Cardiac septum (tissue), 1 donor: ENCODE results near the gene ADRA1B. TPM values are rescaled to one million over a fixed set of nuclear protein-coding genes. Genes with fewer than 3 reads are reported as not detected.

Source experiments
- DNase-seq: peaks from one replicate; pipeline ENCODE4 v3.0.0-alpha.2; 2020; ENCODE audit warnings: low spot score
- intact Hi-C: fragments of 100-400 bp; cut with DNase I; formaldehyde crosslinking; loops from one replicate; pipeline ENCODE4 v1.14.0; 2022
- total RNA-seq: library from RNA; stranded (reverse); fragmentation: NEBNext Ultra II Directional; extraction: Animal tissue kit (Norgen Biotek cat#: 25700); gene quantifications from one replicate; pipeline ENCODE4 v1.2.1, GENCODE V29; 2021
- donor health status: DM: no; HTN: no; CAD: no.

The ADRA1B gene
- total RNA-seq, 1 donor from 2014 or later = 4.9 TPM

DNA sequence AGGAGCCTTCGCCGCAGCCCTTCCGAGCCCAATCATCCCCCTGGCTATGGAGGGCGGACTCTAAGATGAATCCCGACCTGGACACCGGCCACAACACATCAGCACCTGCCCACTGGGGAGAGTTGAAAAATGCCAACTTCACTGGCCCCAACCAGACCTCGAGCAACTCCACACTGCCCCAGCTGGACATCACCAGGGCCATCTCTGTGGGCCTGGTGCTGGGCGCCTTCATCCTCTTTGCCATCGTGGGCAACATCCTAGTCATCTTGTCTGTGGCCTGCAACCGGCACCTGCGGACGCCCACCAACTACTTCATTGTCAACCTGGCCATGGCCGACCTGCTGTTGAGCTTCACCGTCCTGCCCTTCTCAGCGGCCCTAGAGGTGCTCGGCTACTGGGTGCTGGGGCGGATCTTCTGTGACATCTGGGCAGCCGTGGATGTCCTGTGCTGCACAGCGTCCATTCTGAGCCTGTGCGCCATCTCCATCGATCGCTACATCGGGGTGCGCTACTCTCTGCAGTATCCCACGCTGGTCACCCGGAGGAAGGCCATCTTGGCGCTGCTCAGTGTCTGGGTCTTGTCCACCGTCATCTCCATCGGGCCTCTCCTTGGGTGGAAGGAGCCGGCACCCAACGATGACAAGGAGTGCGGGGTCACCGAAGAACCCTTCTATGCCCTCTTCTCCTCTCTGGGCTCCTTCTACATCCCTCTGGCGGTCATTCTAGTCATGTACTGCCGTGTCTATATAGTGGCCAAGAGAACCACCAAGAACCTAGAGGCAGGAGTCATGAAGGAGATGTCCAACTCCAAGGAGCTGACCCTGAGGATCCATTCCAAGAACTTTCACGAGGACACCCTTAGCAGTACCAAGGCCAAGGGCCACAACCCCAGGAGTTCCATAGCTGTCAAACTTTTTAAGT lies 819 bp downstream of the ADRA1B start:
- intact Hi-C loops = loop anchor here (2.0 to 5.0 kb wide), 3 partner anchors 140 to 472 kb away; no protein-coding TSS in a partner anchor
- DNase-seq = no peak

DNA sequence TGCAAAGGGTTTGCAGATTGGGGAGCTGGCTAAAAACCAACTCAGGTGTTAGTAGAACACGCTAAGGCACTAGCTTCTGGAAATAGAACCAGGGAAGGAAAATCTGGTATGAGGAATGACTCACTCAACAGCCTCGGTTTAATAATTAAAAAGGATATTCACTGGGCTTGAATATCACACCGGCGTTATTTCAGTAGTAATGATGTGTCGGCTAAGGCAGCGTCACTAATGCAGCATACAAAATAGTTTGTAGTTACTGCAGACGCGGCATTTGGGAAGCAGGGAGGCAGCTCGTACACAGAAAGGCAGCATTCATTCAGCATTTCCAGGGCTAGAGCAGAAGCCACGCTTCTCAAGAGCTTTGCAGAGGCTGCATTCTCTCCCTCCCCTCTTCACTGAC lies 1.7 kb downstream of the ADRA1B start:
- intact Hi-C loops = loop anchor here (2.0 to 5.0 kb wide), 3 partner anchors 141 to 473 kb away; no protein-coding TSS in a partner anchor

DNA sequence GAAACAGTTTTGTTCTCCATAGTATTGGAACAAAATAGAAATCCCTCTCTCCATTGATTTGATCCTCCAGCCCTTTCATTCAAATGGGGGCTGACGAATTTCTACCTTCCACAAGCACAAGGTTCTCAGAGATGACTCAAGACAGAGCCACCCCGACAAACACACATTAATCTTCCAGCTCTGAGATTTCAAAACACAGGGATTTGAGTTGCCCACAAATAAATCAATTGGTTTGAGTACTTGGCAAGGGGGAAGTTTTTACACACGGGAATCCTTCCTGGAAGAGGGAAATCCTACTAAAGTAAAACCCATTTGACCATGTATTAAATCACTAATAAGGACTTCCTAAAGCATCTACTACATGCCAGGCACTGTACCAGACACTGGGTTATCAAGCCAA lies 5.4 kb downstream of the ADRA1B start:
- DNase-seq = no peak
- intact Hi-C loops = no loop called here

More for the DNA sequence above, 1.7 kb downstream of the ADRA1B start:
- no peak for DNase-seq

DNA sequence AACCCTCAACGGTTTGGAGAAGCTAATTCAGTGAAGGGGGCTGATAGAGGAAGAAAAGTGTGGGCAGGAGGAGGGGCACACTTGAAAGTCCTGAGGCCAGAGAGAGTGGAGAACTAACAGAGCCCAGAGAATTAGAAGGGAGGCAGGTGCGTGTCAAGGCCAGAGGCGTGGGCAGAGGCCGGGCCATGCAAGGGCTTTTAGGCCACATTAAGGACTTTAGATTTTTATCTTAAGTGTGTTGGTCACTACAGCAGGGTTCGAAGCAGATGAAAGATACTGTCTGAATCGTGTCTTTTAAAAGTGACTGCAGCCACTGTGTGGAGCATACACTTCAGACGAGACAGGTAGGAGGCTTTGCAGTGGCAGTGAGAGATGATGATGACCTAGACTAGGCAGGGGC lies 6.7 kb downstream of the ADRA1B start:
- no peak for DNase-seq
- intact Hi-C loops = no loop called here

DNA sequence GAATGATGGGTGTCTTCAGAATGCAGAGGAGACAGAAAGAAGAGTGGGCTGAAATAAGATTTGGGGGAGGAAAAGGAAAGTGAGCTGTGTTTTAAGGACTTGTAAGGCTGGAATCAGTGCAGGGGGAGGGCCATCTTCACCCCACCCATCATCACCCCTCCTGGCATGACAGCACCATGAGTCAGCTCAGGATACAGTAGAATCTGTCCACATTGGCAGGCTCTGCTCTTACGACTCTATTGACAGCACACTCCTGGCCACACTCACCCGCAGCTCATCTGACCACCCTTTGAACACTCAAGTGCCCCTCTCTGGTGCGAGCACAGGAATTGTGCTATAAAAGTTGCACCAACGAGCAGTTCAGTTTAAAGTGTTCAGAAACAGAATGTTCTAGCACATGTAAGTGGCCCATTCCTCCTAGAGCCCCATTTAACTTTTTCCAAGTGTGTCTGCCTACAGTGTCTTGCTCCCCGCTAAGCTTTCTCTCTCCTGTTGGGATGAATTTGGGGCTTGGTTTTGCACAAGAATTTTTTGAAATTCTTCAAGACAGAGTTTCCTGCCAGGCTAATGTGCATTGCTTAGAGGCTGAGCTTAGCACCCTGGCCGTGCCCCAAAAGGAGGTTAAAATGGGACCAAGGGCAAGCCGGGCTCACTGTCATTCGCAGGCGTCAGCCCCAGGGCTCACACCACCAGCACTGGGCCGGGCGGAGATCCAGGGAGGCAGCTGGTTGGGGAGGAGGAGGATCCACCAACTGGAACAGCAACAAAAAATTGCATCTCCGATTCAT lies 12.0 kb downstream of the ADRA1B start:
- intact Hi-C loops = no loop called here
- peak; percentile 85 for DNase-seq

DNA sequence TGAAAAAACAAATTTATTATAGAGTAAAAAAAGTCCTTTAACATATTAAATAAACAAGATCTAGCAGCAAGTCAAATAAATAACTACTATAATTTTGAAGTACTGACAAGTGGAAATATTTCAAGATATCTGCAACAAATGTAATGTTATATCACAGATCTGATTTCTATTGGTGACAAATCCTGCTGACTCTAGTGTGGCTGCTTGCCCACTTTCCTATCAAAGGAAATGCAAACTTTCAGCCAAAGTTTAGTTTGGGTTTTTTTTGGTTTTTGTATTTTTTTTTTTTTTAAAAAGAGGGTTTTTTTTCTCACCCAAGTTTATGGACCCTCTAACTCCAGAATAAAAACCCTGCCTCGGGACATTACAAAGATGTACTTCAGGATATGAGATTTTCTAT lies 12.9 kb downstream of the ADRA1B start:
- intact Hi-C loops = no loop called here
- no peak for DNase-seq

DNA sequence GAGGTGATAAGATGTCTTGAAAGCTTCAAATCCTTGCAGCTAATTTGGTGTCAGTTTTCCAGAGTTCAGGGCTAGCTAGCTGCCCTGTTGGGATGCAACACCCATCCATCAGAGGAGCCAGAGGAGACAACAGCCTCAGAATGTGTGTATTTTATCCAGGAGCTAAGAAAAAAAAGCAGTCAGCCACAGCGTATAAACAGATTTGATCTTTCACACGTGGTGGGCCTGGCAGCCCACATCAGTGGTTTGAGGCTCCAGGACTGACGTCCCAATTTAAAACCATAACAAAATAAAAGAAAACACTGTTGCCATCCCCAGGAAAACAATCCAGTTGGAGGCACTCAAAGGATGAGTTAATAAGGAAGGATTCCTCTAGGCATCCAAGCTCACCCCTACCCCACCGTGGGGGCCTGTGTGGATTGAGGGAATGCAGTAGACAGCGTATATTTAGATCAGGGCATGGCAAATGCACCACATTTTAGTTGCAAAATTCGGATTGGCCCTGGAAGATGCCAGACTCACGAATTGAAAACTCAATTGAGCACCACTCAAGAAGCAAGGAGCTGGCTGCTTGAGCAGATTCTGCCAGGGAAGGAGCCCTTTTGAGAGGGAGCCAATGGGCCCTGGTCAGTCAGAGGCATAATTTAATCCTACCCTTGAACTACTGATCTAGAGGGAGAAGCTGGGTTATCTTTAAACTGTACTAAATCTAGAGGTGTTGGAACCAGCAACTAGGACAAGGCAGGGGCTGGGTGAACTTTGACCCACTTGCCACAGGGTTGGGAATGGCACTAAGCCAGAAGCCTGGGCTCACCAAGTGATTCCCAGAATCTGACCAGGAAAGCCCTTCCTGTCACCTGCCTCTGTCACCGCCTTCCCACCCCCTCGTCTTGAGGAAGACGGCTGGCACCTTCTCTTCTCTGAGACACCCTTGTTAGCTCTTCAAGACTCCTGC lies 17.5 kb downstream of the ADRA1B start:
- no peak for DNase-seq
- intact Hi-C loops = no loop called here

DNA sequence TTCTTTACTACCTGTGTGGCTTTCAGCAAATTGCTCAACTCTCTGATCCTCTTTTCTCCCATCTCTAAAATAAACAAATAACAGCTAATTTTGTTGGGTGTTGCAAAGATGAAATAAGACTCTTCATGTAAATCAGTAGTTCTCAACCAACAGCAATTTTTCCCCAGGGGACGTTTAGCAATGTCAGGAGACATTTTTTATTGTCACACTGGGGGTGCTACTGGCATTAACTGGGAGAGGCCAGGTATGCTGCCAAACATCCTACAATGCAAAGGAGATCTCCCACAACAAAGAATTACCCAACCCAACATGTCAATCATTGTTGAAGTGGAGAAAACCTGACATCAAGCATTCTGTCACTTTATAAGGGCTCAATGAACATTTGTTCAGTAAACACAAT lies 19.7 kb downstream of the ADRA1B start:
- DNase-seq = no peak
- intact Hi-C loops = no loop called here

DNA sequence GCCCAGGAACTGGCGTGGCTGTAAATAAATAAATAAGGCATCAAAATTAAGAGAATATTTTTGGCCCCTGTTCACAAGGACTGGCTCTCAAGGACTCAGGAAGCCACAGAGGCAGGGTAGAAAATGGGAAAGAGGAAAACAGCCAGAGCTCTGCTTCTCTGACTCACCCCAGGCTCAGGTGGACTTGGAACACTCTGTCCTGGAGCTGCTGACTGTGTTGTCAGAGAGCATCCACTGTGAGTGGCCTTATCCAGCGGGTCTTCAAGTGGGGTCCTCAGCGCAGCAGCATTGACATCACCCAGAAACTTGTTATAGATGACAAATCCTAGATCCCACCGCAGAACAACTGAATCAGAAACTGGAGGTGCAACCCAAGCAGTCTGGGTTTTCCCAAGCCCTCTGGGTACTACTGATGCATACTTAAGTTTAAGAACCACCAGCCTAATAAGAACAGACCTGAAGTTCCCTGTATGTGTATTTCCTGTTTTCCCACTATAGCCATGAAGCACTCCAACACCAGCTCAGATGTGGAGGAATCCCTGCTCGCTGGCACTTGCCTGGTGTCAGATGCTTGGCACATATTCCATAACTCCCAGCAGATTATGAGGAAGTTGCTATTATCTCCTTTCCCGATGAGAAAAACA lies 20.5 kb downstream of the ADRA1B start:
- intact Hi-C loops = no loop called here
- no peak for DNase-seq

DNA sequence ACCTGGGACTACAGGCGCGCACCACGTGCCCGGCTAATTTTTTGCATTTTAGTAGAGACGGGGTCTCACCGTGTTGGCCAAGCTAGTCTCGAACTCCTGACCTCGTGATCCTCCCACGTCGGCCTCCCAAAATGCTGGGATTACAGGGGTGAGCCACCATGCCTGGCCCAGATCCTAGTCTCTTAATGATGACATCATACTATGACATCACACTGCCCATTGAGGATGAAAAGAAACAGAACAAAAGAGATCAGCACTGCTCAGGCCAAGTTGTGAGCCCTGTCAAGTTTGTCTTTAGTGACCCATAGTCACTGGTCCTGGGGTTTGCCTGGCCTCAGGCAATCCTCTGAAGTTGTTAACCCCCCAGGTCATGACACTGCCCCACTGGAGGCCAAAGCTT lies 21.3 kb downstream of the ADRA1B start:
- intact Hi-C loops = no loop called here
- no peak for DNase-seq

DNA sequence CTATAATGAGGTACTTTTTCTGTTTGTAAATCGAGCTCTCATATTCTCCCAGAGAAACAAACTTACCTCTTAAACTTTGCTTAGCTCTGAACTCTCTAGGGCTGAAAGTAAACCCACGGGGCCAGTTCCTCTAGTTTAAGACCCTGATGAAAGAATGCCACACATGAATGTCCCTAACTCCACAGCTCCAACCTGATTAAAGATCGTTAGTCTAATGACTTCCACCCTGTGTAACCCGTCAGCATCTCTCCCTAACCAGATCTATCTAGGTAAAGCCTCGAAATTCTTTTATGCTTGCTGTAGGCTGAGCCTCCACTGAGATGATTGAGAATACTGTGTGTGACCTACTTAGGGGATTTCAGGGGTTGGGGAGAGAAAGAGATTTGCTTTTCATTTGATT lies 27.0 kb downstream of the ADRA1B start:
- intact Hi-C loops = no loop called here
- DNase-seq = no peak

DNA sequence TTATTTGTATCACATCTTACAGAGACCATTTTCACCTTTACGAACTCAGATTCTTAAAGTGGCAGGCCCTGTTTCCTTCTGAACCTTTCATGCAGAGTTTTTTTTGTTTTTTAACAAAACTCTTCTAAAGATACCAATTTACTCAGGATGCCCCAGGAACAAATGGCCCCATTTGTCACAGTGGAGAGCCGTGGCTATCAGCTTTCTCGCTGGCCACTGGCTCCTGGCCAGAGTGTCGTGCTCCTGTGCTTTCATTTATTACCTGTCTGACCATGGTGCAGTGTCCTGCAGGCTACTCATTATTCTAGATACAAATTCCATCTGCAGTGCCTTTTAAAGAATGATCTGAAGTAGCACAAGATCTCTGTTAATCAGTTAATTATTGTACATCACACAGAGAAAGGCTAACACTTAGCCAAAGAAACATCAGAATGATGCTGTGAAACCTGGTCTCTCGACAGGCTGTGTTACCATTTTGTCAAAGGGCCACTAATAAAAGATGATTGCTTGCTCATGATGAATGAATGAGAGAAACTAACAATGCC lies 27.8 kb downstream of the ADRA1B start:
- no peak for DNase-seq
- intact Hi-C loops = no loop called here

DNA sequence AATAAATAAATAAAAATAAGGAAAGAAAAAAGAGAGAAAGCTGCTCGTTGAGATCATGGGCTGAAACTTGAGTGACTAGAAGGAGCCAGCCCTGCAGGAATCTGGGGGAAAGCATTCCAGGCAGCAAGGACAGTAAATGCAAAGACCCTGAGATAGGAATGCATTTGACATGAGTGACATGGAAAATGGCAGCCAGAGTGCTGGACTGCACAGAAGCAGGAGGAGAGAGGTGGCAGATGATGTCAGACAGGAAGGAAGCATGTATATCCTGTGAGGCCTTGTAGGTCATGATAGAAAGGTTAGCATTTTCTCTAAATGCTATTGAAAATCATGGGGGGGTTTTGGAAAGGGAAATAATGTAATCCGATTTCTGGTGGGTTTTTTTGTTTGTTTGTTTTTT lies 29.1 kb downstream of the ADRA1B start:
- intact Hi-C loops = no loop called here
- no peak for DNase-seq

DNA sequence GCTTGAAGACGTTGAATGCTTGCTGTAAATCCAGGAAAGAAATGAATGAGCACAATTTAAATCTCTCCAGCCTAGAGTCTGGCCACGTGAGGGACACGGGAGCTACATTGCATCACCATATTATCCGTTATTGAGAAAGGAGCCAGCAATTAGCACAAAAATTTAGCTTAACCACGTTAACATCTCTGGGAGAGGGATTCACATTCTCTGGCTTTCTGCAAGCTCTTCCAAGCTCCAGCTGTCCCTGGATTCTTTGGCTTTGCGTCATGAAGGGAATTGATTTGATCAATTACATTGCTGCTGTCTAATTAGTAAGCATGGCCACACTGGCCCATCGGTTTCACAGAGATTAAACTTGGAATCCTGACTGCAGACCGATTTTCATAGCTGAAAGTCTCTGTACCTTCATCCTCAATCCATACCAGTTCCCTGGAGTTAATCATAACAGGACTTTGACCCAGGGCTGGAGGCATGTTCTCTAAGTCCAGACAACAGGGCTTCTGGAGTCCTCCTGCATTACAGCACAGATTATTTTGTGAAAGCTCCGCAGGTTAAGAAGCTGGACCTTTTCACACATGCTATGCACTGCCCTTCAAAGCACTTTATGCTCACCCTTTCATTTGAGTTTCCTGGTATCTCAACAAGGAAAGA lies 31.6 kb downstream of the ADRA1B start:
- no peak for DNase-seq
- intact Hi-C loops = no loop called here

DNA sequence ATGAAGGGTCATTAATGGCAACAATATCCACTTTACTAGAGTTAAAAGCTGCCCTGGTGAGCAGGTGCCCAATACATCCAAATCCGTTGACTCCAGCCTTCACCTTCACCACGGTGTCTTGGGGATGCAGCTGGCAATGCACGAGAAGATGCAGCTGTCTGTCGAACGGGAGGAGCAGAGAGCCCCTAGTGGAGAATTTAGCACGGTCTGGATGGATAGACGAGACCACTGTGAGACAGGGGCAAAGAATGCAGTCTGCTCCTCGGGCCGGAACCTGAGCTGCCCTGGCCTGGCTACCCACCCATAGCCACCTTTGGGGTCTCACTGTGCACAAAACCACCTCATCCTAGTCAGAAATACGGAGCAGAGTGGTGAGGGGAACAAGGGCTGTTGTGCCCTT lies 35.1 kb downstream of the ADRA1B start:
- DNase-seq = no peak
- intact Hi-C loops = no loop called here

DNA sequence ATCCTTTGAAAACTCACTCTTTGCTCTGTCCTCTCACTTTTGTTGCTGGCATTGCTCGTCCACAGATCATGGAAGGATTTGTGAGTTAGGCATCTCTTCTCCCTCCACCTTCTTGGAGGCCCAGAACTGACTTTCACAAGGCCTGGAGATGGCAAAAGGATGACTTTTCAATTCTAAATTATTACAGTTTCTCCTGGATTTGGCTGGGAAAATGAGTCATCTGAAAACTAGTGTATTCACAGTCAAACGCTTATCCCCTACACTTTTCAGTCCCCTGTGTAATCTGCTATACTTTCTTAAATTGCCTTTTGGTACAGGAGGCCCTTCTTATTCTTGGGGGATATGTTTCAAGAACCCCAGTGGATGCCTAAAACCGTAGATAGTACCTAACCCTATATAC lies 35.6 kb downstream of the ADRA1B start:
- DNase-seq = no peak
- intact Hi-C loops = no loop called here

DNA sequence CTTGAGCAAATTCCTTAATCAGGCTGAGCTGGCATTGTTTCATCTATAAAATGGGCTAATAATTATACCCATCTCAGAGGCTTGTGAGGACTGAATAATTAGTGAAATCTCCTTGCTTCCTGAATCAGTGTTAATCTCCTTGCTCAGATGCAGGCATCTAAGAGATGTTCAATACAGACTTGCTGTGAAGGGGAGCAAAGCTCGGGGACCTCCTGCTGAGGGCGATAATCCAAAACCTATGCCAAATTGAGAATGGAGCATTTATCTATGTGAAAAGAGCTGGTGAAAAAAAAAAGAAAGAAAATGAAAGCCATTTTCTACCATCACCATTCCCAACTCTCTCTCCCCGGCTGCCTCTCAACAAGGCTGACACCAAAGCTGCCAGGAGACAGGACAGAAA lies 37.3 kb downstream of the ADRA1B start:
- intact Hi-C loops = no loop called here
- no peak for DNase-seq

DNA sequence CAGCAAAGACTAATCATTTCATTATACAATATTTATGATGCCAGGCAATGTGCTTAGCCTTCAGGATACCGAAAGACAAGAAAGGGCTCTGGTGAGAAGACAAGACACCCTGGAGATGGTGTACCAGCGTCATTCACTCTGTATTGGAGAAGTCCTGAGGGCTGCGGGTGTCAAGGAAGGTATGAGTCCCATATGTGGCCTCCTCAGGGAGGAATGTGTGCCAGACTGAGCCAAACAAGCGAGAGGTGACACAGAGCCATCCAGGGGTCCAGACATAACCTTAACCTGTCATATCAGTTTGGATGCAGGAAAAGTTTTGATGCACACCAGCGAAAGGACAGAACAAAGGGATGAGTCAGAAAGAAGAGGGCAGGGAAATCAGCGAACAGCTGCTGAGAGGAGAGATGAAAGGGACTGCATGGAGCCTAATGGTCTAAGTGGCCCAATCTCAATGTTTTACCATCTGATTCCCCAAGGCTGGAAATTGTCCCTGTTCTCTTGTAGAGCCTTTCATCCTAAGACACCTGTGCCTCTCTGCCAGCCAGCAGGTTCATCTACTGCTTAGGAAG lies 38.9 kb downstream of the ADRA1B start:
- intact Hi-C loops = no loop called here
- DNase-seq = no peak
